Neural crest cell (in vitro differentiated cells): ENCODE measurements around the gene CILP2. TPM values are rescaled to one million over a fixed set of nuclear protein-coding genes. Genes with fewer than 3 reads are reported as not detected.

Experiments used
- DNase-seq: peaks from one replicate; pipeline ENCODE4 v3.0.0; 2021; ENCODE audit warnings: low read depth, mixed read lengths, low spot score
- H3K27ac Mint-ChIP-seq: one replicate; pipeline ENCODE4 v1.8.0; 2021; ENCODE audit warnings: mild to moderate bottlenecking, mixed read lengths; ENCODE audit not compliant: unreplicated experiment
- H3K27me3 Mint-ChIP-seq: 2 replicates; pipeline ENCODE4 v1.8.0; 2021; ENCODE audit warnings: low read depth, mild to moderate bottlenecking, mixed read lengths
- H3K36me3 Mint-ChIP-seq: 2 replicates; pipeline ENCODE4 v1.8.0; 2021; ENCODE audit warnings: low read depth, mild to moderate bottlenecking, mixed read lengths
- H3K4me1 Mint-ChIP-seq: 2 replicates; pipeline ENCODE4 v1.8.0; 2021; ENCODE audit warnings: mixed read lengths
- H3K4me3 Mint-ChIP-seq: one replicate; pipeline ENCODE4 v1.8.0; 2021; ENCODE audit warnings: mild to moderate bottlenecking, mixed read lengths
- H3K9me3 Mint-ChIP-seq: 2 replicates; pipeline ENCODE4 v1.8.0; 2021; ENCODE audit warnings: mixed read lengths
- CTCF ChIP-seq: fragments of 200-600 bp; sonication (generic); conservative IDR thresholded peaks from 2 replicates; pipeline ENCODE4 v1.5.0; 2021; ENCODE audit warnings: antibody characterized with exemption, mild to moderate bottlenecking
- total RNA-seq: library from RNA; stranded (reverse); gene quantifications from 2 replicates; pipeline ENCODE4 v1.2.1, GENCODE V29; 2021

CILP2 gene
- total RNA-seq, 1 donor from 2014 or later: 2.7 TPM

GRCh38 chr19:19587771-19588170 lies 49.7 kb downstream of the CILP2 start:
- no peaks in the 10 kb centered on the region for H3K9me3 Mint-ChIP-seq
- no peaks in the 10 kb centered on the region for H3K27me3 Mint-ChIP-seq
- H3K4me1 Mint-ChIP-seq: peaks cover 8% of the 10 kb centered on the region

GRCh38 chr19:19588546-19588945 lies 50.5 kb downstream of the CILP2 start:
- H3K4me3 Mint-ChIP-seq: no peak overlapping the region
- no peak for TF ChIP-seq CTCF
- no peaks in the 10 kb centered on the region for H3K36me3 Mint-ChIP-seq
- H3K9me3 Mint-ChIP-seq: no peaks in the 10 kb centered on the region
- H3K27me3 Mint-ChIP-seq: no peaks in the 10 kb centered on the region
- H3K27ac Mint-ChIP-seq: no peak overlapping the region
- peaks cover 7% of the 10 kb centered on the region for H3K4me1 Mint-ChIP-seq
- DNase-seq: no peak

More at GRCh38 chr19:19587771-19588170, 49.7 kb downstream of the CILP2 start:
- DNase-seq: no peak
- Mint-ChIP-seq H3K27ac (no peak overlapping the region), H3K4me3 (no peak overlapping the region), H3K36me3 (no peaks in the 10 kb centered on the region)
- no peak for TF ChIP-seq CTCF

- Mint-ChIP-seq H3K27me3 (no peaks in the 10 kb centered on the region), H3K27ac (peak overlapping the region; percentile 57), H3K36me3 (no peaks in the 10 kb centered on the region), H3K9me3 (no peaks in the 10 kb centered on the region), H3K4me1 (peaks cover 7% of the 10 kb centered on the region), H3K4me3 (no peak overlapping the region)
- DNase-seq: no peak
- TF ChIP-seq CTCF: no peak
These were observed 53.2 kb downstream of the CILP2 start for GRCh38 chr19:19591133-19591825.

GRCh38 chr19:19592690-19593089 lies 54.6 kb downstream of the CILP2 start:
- no peak for TF ChIP-seq CTCF
- peak overlapping the region; percentile 35 for H3K27ac Mint-ChIP-seq
- H3K4me1 Mint-ChIP-seq: peaks cover 7% of the 10 kb centered on the region
- H3K36me3 Mint-ChIP-seq: no peaks in the 10 kb centered on the region
- H3K9me3 Mint-ChIP-seq: no peaks in the 10 kb centered on the region
- DNase-seq: no peak
- no peak overlapping the region for H3K4me3 Mint-ChIP-seq
- H3K27me3 Mint-ChIP-seq: no peaks in the 10 kb centered on the region

- H3K27ac Mint-ChIP-seq: no peak overlapping the region
- H3K4me3 Mint-ChIP-seq: no peak overlapping the region
- peaks cover 7% of the 10 kb centered on the region for H3K4me1 Mint-ChIP-seq
- H3K27me3 Mint-ChIP-seq: no peaks in the 10 kb centered on the region
- DNase-seq: no peak
- H3K36me3 Mint-ChIP-seq: no peaks in the 10 kb centered on the region
- H3K9me3 Mint-ChIP-seq: no peaks in the 10 kb centered on the region
- TF ChIP-seq CTCF: no peak
These were observed 56.3 kb downstream of the CILP2 start for GRCh38 chr19:19594381-19594780.
